Subcutaneous adipose tissue (tissue), 4 donors: ENCODE results near the gene TMEM131L. TPM values are rescaled to one million over a fixed set of nuclear protein-coding genes. Genes with fewer than 3 reads are reported as not detected.

Experiments used
- total RNA-seq, 4 donors: library from RNA; depleted of rRNA; stranded (reverse); fragments of >200 nt; gene quantifications; one replicate each; pipeline ENCODE4 v1.1.0, GENCODE V29; 2016
- TF ChIP-seq, protein P1 (sequence below): fragments of 450-650 bp; IDR thresholded peaks from one replicate; pipeline ENCODE4 v1.5.1; 2016; ENCODE audit warnings: low read depth, mild to moderate bottlenecking, control low read depth, antibody characterized with exemption, moderate library complexity

The TMEM131L gene
- total RNA-seq, 4 donors from 2014 or later: 24.7 to 43.5 (median 34.3) TPM

DNA sequence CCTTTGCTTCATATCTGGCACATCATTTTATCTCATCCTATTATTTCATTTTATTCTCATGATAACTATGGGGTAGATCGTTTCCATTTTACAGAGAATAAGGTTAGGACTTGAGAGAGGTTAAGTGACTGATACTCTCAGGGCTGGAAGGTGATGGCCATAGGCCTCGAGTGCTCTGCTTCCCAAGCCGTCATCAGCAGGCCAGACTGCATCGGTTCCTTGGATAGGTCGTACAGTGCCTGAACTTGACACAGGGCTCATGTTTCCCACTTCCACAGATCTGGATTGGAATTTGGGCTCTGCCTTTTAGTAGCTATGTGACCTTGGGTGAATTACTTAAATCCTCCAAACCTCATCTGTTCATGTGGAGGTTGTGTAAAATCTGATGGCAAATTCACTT lies 81.4 kb downstream of the TMEM131L start:
- TF ChIP-seq, protein P1, sequence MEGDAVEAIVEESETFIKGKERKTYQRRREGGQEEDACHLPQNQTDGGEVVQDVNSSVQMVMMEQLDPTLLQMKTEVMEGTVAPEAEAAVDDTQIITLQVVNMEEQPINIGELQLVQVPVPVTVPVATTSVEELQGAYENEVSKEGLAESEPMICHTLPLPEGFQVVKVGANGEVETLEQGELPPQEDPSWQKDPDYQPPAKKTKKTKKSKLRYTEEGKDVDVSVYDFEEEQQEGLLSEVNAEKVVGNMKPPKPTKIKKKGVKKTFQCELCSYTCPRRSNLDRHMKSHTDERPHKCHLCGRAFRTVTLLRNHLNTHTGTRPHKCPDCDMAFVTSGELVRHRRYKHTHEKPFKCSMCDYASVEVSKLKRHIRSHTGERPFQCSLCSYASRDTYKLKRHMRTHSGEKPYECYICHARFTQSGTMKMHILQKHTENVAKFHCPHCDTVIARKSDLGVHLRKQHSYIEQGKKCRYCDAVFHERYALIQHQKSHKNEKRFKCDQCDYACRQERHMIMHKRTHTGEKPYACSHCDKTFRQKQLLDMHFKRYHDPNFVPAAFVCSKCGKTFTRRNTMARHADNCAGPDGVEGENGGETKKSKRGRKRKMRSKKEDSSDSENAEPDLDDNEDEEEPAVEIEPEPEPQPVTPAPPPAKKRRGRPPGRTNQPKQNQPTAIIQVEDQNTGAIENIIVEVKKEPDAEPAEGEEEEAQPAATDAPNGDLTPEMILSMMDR: no peak

DNA sequence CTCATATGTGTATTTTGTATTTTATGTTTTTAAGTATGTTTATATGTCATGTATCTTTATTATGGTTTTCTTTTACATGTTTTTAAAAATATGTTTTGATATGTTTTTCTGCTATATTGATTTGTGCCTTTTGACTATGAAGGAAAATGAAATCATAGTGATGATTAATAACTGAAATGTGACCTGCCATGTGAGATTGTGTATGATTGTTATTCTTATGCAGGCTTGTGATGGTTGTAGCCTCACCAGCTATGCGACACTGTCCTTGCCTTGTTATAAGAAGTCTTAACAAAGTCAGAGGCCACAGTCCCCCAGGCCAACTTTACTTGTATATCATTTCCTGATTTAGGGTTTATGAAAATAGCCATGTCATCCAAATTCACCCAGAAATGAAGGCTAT lies 83.2 kb downstream of the TMEM131L start:
- TF ChIP-seq, protein P1: no peak

DNA sequence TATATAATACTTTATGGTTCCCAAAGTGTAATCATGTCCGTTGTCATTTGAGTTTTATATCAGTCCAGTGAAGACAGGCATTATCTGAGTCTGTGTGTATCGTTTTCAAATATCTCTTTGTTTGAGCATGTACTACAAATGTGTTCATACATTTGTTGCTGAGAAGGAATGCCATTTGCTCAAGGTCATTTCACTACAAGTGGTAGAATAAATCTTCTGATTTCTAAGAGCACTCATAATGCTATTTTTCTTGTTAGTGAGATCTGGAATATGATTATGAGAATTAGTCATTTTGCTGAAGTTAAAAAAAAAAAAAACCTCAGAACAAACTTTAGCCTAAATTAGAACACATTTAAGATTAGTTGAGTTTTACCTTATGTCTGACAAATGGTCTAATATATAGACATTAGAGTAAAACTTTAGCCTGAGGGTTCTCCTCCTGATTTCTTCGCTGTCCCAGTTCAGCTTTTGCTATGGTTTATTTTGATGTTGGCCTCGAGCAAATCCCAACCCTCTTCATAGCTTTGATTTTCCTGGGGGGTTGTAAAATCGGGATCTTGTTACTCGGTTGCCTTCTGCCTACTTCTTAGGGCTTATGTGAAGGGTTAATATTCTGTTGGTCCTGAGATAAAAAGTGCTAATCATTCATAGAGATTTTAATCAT lies 87.1 kb downstream of the TMEM131L start:
- TF ChIP-seq, protein P1: no peak

DNA sequence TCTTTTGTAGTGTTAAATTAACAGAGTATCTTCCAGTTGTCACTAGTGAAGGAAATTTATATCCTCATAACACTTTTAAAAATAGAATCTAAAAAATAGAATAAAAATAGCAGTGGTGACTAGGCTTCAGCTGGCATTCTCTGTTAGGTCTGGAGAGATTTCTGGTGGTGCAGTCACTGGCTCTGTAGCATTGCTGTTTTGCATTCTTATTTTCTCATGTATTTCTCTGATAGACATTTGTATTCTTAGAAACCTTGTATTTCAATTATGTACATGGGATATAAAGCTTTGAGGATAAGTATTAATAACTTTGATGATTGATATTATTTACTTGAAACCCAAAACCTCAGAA lies 87.6 kb downstream of the TMEM131L start:
- TF ChIP-seq, protein P1: no peak

DNA sequence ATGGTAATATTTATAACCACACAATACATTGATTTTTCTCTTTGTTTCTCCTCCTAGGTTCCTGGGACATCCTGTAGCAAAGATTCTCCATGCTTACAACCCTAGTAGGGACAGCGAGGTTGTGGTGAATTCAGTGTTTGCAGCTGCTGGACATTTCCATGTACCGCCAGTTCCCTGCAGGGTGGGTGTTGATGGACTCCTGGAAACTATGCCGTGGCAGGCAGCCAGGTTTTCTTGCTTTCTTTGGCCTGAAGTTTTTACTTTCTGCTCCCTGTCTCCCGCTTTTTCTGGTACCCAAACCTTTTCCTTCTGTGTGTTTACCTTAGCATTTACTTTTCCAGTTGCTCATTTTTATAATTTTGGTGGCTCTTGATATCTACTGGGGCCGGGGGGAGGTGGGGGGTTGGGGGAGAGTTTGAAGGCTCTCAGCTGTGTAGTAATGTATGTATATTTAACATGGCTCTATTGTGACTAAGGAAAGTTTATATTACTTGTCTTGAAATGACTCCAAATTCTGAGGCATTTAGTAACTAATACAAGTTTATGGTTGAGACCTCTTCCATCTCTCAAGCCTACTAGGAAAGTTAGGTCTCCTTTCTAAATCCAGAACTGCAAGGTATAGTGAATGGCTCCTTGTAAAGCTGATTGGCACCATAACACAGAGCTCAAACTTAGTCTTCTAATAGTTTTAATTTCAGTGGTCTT lies 89.7 kb downstream of the TMEM131L start:
- TF ChIP-seq, protein P1: no peak

DNA sequence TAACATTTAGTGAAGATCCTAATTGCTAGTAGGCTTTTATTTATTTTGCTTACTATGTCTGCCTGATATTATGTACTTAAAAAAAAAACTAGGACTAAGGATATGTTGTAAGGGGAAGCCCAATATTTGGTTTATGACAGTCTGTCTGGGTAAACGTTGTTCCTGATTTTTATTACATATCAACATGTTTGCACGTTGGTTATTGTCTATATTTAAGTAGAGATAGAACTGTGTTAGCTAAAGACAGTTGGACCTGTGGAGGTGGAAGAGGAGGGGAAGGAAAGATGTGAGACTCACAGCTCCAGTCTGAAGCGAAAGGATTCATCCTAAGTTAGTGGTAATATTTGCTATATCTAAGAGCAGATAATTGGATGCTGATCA lies 90.3 kb downstream of the TMEM131L start:
- TF ChIP-seq, protein P1: no peak

DNA sequence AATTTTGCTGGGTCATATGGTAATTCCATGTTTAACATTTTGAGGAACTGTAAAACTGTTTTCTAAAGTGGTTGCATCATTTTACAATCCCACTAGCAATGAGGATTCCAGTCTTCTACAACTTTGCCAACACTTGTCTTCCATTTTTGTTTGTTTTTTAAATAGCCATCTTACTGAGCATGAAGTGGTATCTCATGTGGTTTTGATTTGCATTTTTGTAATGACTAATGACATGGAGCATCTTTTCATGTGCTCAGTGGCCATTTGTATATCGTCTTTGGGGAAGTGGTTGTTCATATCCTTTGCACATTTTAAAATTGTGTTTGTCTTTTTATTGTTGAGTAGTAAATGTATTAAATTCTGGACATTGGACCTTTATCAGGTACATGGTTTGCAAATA lies 94.7 kb downstream of the TMEM131L start:
- TF ChIP-seq, protein P1: no peak
